Measurements from ENCODE around the gene DIS3L2.

DNA sequence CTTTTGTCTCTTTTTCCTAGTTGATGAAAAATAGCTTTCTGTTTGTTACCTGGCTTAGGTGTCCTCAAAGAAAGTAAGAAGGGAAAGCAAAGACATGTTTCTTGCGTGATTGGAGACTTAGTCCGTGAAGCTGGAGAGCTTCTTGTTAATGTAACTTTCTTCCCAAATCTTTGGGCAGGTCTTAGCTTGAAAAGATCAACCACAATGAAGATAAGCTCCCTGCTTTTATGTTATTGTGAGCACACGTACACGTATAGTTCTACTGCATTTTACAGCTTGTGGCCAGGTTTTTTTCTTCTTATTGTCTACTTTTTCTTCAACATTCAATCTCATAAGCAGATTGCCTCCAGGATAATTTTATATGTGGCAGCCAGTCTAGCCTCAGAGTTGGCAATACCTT, 99.8 kb downstream of the DIS3L2 start:
- no peak for TF ChIP-seq EP300 (IDR thresholded peaks at IDR 0.05)
- TF ChIP-seq, protein P1, sequence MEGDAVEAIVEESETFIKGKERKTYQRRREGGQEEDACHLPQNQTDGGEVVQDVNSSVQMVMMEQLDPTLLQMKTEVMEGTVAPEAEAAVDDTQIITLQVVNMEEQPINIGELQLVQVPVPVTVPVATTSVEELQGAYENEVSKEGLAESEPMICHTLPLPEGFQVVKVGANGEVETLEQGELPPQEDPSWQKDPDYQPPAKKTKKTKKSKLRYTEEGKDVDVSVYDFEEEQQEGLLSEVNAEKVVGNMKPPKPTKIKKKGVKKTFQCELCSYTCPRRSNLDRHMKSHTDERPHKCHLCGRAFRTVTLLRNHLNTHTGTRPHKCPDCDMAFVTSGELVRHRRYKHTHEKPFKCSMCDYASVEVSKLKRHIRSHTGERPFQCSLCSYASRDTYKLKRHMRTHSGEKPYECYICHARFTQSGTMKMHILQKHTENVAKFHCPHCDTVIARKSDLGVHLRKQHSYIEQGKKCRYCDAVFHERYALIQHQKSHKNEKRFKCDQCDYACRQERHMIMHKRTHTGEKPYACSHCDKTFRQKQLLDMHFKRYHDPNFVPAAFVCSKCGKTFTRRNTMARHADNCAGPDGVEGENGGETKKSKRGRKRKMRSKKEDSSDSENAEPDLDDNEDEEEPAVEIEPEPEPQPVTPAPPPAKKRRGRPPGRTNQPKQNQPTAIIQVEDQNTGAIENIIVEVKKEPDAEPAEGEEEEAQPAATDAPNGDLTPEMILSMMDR (IDR thresholded peaks at IDR 0.05): no peak
